NT2/D1 (cell line): Measurements from ENCODE around the gene FKBP11.

Source experiments
- SUZ12 ChIP-seq: IDR thresholded peaks from 2 replicates; pipeline ENCODE4 v1.6.1; 2011; ENCODE audit not compliant: insufficient read length, insufficient read depth; ENCODE audit errors: extremely low read depth
- ZNF274 ChIP-seq: IDR thresholded peaks from 2 replicates; pipeline ENCODE4 v1.6.1; 2011; ENCODE audit warnings: mild to moderate bottlenecking, low read depth, low read length

DNA sequence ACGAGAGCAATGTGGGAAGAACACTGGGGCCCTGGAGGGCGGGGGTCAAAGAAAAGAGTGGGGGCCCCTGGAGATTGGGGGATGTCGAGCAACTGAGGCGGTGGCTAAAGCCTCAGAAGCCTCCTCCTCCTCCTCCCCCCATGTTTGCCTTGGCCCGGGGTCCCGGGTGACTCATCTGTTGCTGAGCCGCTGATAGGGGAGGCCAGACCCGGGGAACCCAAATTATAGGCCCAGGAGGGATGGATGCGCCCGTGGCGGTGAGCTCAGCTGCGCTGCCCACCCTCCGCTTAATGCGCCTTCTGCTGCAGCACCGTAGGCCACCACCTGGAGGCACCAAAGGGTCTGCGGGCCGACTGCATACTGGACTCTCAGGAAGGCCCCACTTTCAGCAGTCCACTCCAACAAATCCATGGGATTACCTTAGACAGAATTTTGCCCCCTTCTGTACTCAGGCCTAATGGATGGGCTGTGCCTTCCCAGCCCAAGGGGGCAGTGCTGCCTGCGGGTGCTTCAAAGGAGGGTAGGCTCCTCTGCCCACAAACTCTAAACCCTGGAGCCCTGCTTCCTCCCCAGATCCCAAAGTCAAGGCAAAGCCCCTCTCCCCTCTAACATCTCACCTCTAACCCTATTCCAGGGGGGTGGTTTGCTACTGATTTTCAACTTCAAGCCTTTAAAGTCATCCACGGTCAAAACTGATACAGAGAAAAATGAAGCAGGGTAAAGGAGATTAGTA is 48.8 kb upstream of the FKBP11 start:
- TF ChIP-seq ZNF274 (no peak), SUZ12 (no peak)
